Prostate gland (tissue), 1 donor: ENCODE data around the gene DERL2.

Source experiments
- POLR2A ChIP-seq: fragments of 450-650 bp; IDR thresholded peaks from one replicate; pipeline ENCODE4 v1.6.1; 2016; ENCODE audit warnings: antibody characterized with exemption, mild to moderate bottlenecking
- POLR2AphosphoS5 ChIP-seq: sonication (generic); formaldehyde crosslinking; IDR thresholded peaks from one replicate; pipeline ENCODE4 v1.6.1; 2017; ENCODE audit warnings: antibody characterized with exemption

DNA sequence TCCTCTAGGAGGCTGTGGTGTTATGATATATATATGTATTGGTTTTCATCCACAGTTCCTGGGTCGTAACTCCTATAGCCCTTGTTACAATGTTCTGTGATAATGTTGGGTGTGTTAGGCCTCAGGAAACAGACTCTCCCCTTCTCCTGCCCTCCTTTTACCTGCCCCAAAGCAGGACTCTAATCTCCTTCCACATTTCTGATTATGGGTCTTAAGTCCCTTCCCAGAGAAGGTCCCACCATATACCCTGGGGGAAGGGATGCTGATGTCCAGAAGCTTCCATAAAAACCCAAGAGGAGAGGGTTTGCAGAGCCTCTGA, 46.6 kb downstream of the DERL2 start:
- no peak for TF ChIP-seq POLR2A
- no peak for TF ChIP-seq POLR2AphosphoS5
